ENCODE data around the gene CDH23.

DNA sequence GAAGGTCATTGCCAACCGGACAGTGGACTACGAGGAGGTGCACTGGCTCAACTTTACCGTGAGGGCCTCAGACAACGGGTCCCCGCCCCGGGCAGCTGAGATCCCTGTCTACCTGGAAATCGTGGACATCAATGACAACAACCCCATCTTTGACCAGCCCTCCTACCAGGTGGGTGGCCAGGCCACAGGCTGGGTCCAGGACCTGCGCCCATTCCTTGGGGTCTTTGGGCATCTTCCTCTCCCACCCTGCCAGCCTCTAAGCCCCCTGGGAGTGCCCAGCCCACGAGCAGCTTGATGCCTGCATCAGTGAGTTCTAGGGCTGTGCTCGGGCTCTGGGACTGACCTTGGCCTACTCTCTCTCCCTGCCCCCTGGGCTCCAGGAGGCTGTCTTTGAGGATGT is 402.4 kb downstream of the CDH23 start:
- TF ChIP-seq, protein P1, sequence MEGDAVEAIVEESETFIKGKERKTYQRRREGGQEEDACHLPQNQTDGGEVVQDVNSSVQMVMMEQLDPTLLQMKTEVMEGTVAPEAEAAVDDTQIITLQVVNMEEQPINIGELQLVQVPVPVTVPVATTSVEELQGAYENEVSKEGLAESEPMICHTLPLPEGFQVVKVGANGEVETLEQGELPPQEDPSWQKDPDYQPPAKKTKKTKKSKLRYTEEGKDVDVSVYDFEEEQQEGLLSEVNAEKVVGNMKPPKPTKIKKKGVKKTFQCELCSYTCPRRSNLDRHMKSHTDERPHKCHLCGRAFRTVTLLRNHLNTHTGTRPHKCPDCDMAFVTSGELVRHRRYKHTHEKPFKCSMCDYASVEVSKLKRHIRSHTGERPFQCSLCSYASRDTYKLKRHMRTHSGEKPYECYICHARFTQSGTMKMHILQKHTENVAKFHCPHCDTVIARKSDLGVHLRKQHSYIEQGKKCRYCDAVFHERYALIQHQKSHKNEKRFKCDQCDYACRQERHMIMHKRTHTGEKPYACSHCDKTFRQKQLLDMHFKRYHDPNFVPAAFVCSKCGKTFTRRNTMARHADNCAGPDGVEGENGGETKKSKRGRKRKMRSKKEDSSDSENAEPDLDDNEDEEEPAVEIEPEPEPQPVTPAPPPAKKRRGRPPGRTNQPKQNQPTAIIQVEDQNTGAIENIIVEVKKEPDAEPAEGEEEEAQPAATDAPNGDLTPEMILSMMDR (IDR thresholded peaks at IDR 0.05): no peak
- TF ChIP-seq POLR2AphosphoS5 (IDR thresholded peaks at IDR 0.05) (no peak), POLR2A (IDR thresholded peaks at IDR 0.05) (no peak)

Measured in upper lobe of left lung (tissue), 4 donors.